ENCODE measurements around the gene FOXL1. TPM values are rescaled to one million over a fixed set of nuclear protein-coding genes. Genes with fewer than 3 reads are reported as not detected.

Gene FOXL1
- total RNA-seq, 2 donors from 2014 or later, result 0.37 TPM; not detected in 1

DNA sequence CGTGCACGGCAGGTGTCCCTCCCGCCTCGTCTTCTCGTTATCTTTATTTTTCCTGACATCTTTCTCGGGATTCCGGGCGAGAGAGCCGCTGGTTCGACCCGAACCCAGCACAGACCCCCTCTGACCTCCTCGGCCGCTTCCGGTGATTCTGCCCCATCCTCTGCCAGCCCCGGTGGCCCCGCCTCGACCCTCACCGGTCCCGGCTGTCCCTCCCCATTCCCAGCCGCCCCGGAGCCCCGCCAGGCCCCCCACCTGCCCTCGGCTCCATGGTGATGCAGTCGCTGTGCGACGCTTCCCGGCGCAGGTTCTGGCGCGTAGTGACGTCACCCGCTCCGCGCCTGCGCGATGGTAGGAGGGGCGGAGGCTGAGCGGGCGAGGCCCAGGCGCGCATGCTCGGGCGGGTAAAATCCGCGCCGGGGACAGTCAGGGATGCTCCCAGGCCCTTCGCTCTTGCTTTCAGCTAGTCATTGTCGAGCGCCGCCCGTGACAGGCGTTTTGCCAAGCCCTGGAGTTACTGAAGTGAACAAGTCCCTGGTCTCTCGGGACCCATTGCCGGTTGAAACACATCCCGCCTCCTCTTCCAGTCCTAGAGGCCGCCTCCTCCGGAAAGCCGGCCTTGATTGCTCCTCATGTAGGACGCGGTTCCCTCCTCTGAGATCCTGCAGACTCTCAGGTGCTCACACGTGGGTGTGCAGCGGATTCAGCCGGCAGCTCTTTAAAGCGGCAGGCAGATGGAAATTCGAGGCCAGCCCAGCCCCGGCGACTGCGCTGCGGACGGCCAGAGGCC, 23.2 kb upstream of the FOXL1 start, which contains the start of gene MTHFSD:
Gene MTHFSD, minus strand, starts transcription at position 319 of the 787 bp plus-strand sequence. Its CDS starts 51 bp downstream, at position 268.
- Histone ChIP-seq H3K27me3 (ENCODE audit: control insufficient read depth, insufficient read depth, low read length, poor library complexity, severe bottlenecking) (peaks cover 8% of the 10 kb centered on the region), H3K36me3 (ENCODE audit: control insufficient read depth, insufficient read depth, low read length) (peaks cover 21% of the 10 kb centered on the region), H3K4me3 (ENCODE audit: low read length) (peak within 1 kb of the TSS; percentile 89), H3K9me3 (ENCODE audit: control insufficient read depth, low read length) (no peaks in the 10 kb centered on the region), H3K9ac (ENCODE audit: extremely low read depth, low read length, poor library complexity, severe bottlenecking) (peak within 1 kb of the TSS; percentile 93), H3K27ac (ENCODE audit: low read depth, low read length) (peak within 1 kb of the TSS; percentile 89), H3K4me1 (ENCODE audit: control insufficient read depth, insufficient read depth, low read length) (no peaks in the 10 kb centered on the region)
- Mint-ChIP-seq H3K27ac (peak within 1 kb of the TSS; percentile 98), H3K9me3 (no peaks in the 10 kb centered on the region), H3K36me3 (ENCODE audit: low read depth) (peaks cover 2% of the 10 kb centered on the region), H3K4me3 (peak within 1 kb of the TSS; percentile 87), H3K27me3 (ENCODE audit: insufficient read depth) (peaks cover 6% of the 10 kb centered on the region), H3K4me1 (no peaks in the 10 kb centered on the region)
- WGBS, 2 experiments (ENCODE audit: insufficient coverage in 1 of 2, insufficient read length in 1 of 2), result 6 to 15% methylated on average over 30 to 70 of the region's 70 CpGs
- peak; percentile 97 for DNase-seq
- TF ChIP-seq, protein P1, sequence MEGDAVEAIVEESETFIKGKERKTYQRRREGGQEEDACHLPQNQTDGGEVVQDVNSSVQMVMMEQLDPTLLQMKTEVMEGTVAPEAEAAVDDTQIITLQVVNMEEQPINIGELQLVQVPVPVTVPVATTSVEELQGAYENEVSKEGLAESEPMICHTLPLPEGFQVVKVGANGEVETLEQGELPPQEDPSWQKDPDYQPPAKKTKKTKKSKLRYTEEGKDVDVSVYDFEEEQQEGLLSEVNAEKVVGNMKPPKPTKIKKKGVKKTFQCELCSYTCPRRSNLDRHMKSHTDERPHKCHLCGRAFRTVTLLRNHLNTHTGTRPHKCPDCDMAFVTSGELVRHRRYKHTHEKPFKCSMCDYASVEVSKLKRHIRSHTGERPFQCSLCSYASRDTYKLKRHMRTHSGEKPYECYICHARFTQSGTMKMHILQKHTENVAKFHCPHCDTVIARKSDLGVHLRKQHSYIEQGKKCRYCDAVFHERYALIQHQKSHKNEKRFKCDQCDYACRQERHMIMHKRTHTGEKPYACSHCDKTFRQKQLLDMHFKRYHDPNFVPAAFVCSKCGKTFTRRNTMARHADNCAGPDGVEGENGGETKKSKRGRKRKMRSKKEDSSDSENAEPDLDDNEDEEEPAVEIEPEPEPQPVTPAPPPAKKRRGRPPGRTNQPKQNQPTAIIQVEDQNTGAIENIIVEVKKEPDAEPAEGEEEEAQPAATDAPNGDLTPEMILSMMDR (conservative IDR thresholded peaks at IDR 0.05), result no peak

DNA sequence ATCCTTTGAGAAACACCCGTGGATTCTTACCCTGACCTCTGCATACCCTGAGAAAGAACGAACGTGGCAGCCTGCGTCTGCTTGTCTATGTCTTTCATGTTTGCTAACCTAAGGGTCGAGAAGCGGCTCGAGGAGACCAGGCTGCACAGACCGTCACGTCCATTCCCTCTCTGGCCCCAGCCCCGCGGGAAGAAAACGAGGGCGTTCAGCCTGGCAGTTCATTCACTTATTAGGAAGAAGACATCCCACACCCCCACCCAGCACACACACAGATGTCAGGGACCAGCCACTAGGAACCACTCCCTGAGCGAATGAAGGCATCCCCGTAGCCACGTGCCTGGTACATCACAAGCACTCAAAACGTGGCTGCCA, 22.7 kb upstream of the FOXL1 start:
- Histone ChIP-seq H3K4me3 (ENCODE audit: low read length) (peak overlapping the region; percentile 89), H3K4me1 (ENCODE audit: control insufficient read depth, insufficient read depth, low read length) (no peaks in the 10 kb centered on the region), H3K36me3 (ENCODE audit: control insufficient read depth, insufficient read depth, low read length) (peaks cover 19% of the 10 kb centered on the region), H3K27me3 (ENCODE audit: control insufficient read depth, insufficient read depth, low read length, poor library complexity, severe bottlenecking) (peaks cover 8% of the 10 kb centered on the region), H3K9ac (ENCODE audit: extremely low read depth, low read length, poor library complexity, severe bottlenecking) (peak overlapping the region; percentile 93), H3K27ac (ENCODE audit: low read depth, low read length) (no peak overlapping the region), H3K9me3 (ENCODE audit: control insufficient read depth, low read length) (no peaks in the 10 kb centered on the region)
- H3K36me3 Mint-ChIP-seq (ENCODE audit: low read depth), result peaks cover 2% of the 10 kb centered on the region
- H3K27ac Mint-ChIP-seq, result peak overlapping the region; percentile 98
- peak overlapping the region; percentile 87 for H3K4me3 Mint-ChIP-seq
- DNase-seq, result peak; percentile 44
- TF ChIP-seq, protein P1 (conservative IDR thresholded peaks at IDR 0.05), result no peak
- H3K4me1 Mint-ChIP-seq, result no peaks in the 10 kb centered on the region
- 68 to 74% methylated on average over 13 to 17 of the region's 17 CpGs for WGBS, 2 experiments (ENCODE audit: insufficient coverage in 1 of 2, insufficient read length in 1 of 2)
- peaks cover 6% of the 10 kb centered on the region for H3K27me3 Mint-ChIP-seq (ENCODE audit: insufficient read depth)
- no peaks in the 10 kb centered on the region for H3K9me3 Mint-ChIP-seq

DNA sequence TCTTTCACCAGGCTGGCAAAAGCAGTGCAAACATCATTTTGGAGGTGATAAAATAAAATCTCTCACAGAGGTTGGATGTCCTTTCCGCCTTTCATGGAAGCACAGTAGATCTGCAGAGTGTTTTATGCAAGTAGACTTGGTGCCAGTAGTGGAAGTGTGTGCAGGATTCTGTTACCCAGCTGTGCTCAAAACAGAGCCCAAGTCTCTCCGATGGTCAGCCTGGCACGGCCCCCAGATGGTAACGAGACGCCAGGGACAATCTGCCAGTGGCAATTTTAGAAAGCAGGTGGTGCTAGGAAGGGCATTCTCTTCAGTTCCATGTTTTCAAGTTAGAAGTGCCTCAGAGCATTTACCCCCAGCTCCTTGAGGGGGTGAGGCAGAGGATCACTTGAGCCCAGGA, 21.8 kb upstream of the FOXL1 start:
- Mint-ChIP-seq H3K4me1 (no peaks in the 10 kb centered on the region), H3K36me3 (ENCODE audit: low read depth) (peaks cover 2% of the 10 kb centered on the region), H3K9me3 (no peaks in the 10 kb centered on the region), H3K27me3 (ENCODE audit: insufficient read depth) (peaks cover 6% of the 10 kb centered on the region), H3K27ac (no peak overlapping the region), H3K4me3 (no peak overlapping the region)
- Histone ChIP-seq H3K27ac (ENCODE audit: low read depth, low read length) (no peak overlapping the region), H3K4me3 (ENCODE audit: low read length) (no peak overlapping the region), H3K36me3 (ENCODE audit: control insufficient read depth, insufficient read depth, low read length) (peaks cover 13% of the 10 kb centered on the region), H3K4me1 (ENCODE audit: control insufficient read depth, insufficient read depth, low read length) (no peaks in the 10 kb centered on the region), H3K9me3 (ENCODE audit: control insufficient read depth, low read length) (no peaks in the 10 kb centered on the region), H3K27me3 (ENCODE audit: control insufficient read depth, insufficient read depth, low read length, poor library complexity, severe bottlenecking) (peaks cover 15% of the 10 kb centered on the region), H3K9ac (ENCODE audit: extremely low read depth, low read length, poor library complexity, severe bottlenecking) (no peak overlapping the region)
- WGBS, 2 experiments (ENCODE audit: insufficient coverage in 1 of 2, insufficient read length in 1 of 2), result 75 to 87% methylated on average over 2 to 5 of the region's 5 CpGs
- TF ChIP-seq, protein P1 (conservative IDR thresholded peaks at IDR 0.05), result no peak
- no peak for DNase-seq

All from endodermal cell (in vitro differentiated cells).